ENCODE data around the gene PREX1.

DNA sequence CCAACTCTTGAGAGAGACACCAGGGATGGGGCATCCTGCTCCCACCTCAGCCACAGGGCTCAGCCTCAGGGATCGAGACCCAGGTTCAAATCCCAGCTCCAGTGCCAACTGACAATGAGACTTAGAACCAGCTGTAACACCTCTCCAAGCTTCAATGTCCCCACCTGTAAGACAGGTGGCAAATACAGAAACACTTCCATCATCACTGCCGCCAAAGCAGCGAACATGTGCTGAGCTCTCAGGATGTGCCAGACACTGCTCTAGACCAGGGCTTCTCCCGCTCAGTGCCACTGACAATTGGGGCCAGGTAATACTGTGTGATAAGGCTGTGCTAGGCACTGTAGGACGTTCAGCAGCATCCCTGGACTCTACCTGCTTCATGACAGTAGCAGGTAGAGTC is 22.1 kb downstream of the PREX1 start:
- TF ChIP-seq, protein P1, sequence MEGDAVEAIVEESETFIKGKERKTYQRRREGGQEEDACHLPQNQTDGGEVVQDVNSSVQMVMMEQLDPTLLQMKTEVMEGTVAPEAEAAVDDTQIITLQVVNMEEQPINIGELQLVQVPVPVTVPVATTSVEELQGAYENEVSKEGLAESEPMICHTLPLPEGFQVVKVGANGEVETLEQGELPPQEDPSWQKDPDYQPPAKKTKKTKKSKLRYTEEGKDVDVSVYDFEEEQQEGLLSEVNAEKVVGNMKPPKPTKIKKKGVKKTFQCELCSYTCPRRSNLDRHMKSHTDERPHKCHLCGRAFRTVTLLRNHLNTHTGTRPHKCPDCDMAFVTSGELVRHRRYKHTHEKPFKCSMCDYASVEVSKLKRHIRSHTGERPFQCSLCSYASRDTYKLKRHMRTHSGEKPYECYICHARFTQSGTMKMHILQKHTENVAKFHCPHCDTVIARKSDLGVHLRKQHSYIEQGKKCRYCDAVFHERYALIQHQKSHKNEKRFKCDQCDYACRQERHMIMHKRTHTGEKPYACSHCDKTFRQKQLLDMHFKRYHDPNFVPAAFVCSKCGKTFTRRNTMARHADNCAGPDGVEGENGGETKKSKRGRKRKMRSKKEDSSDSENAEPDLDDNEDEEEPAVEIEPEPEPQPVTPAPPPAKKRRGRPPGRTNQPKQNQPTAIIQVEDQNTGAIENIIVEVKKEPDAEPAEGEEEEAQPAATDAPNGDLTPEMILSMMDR (IDR thresholded peaks at IDR 0.05), result no peak
- no peak for TF ChIP-seq EZH2phosphoT487 (IDR thresholded peaks at IDR 0.05; ENCODE audit: borderline replicate concordance, low read depth)
- TF ChIP-seq MXI1 (IDR thresholded peaks at IDR 0.05; ENCODE audit: low read depth, low read length), result no peak
- no peak for TF ChIP-seq YY1 (IDR thresholded peaks at IDR 0.05; ENCODE audit: low read depth)
- no peak for TF ChIP-seq SMC3 (IDR thresholded peaks at IDR 0.05; ENCODE audit: low read depth, low read length)
- TF ChIP-seq RAD21 (IDR thresholded peaks at IDR 0.05; ENCODE audit: low read length), result no peak
- TF ChIP-seq CHD2 (IDR thresholded peaks at IDR 0.05; ENCODE audit: low read length, partially characterized antibody), result no peak
- no peak for TF ChIP-seq FOXM1 (IDR thresholded peaks at IDR 0.05; ENCODE audit: low read depth)
- TF ChIP-seq RCOR1 (IDR thresholded peaks at IDR 0.05; ENCODE audit: low read length), result no peak
- TF ChIP-seq RXRA (IDR thresholded peaks at IDR 0.05; ENCODE audit: borderline replicate concordance, low read depth), result no peak
- TF ChIP-seq, protein P2, sequence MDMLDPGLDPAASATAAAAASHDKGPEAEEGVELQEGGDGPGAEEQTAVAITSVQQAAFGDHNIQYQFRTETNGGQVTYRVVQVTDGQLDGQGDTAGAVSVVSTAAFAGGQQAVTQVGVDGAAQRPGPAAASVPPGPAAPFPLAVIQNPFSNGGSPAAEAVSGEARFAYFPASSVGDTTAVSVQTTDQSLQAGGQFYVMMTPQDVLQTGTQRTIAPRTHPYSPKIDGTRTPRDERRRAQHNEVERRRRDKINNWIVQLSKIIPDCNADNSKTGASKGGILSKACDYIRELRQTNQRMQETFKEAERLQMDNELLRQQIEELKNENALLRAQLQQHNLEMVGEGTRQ (IDR thresholded peaks at IDR 0.05; ENCODE audit: borderline replicate concordance, low read depth, low read length), result no peak
- no peak for TF ChIP-seq JUND (IDR thresholded peaks at IDR 0.05)
- TF ChIP-seq TAF1 (IDR thresholded peaks at IDR 0.05; ENCODE audit: borderline replicate concordance, low read depth, low read length), result no peak
- TF ChIP-seq RFX5 (IDR thresholded peaks at IDR 0.05; ENCODE audit: low read length), result no peak
